Upper lobe of left lung (tissue), 4 donors: ENCODE data around the gene PRIM2.

Experiments
- POLR2AphosphoS5 ChIP-seq, 2 donors: sonication (generic); formaldehyde crosslinking; IDR thresholded peaks; one replicate each; pipeline ENCODE4 v1.5.1; 2017; ENCODE audit warnings: antibody characterized with exemption in 2 of 2
- TF ChIP-seq, protein P1 (sequence below), 6 experiments: fragments of 450-650 bp in 4 of 6; fragments of 200-600 bp in 2 of 6; sonication (generic) in 2 of 6; IDR thresholded peaks; one replicate each; pipeline ENCODE4 v1.5.1; 2016 to 2019; ENCODE audit warnings: antibody characterized with exemption in 6 of 6

DNA sequence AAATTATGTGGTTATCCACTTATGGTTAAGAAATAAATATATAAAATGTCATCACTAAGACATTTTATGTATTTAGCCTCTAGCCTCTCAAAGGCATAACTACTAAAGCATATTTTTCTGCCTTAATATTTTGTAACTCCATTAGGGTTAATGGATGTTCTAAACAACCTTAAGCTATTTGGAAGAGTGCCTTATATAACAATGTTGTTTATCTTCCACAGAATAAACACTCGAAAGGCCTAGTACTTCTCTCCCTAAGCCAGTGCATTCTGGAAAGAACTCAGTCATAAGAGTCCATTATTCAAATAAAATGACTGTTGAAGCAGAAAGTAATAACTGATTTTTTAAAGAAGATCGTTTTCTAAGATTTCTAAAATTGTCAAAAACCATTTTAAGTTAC is 15.0 kb upstream of the PRIM2 start:
- TF ChIP-seq POLR2AphosphoS5 (IDR thresholded peaks at IDR 0.05), result no peak
- TF ChIP-seq, protein P1, sequence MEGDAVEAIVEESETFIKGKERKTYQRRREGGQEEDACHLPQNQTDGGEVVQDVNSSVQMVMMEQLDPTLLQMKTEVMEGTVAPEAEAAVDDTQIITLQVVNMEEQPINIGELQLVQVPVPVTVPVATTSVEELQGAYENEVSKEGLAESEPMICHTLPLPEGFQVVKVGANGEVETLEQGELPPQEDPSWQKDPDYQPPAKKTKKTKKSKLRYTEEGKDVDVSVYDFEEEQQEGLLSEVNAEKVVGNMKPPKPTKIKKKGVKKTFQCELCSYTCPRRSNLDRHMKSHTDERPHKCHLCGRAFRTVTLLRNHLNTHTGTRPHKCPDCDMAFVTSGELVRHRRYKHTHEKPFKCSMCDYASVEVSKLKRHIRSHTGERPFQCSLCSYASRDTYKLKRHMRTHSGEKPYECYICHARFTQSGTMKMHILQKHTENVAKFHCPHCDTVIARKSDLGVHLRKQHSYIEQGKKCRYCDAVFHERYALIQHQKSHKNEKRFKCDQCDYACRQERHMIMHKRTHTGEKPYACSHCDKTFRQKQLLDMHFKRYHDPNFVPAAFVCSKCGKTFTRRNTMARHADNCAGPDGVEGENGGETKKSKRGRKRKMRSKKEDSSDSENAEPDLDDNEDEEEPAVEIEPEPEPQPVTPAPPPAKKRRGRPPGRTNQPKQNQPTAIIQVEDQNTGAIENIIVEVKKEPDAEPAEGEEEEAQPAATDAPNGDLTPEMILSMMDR (IDR thresholded peaks at IDR 0.05), result no peak
